ENCODE results near the gene KDM6A. TPM values are rescaled to one million over a fixed set of nuclear protein-coding genes. Genes with fewer than 3 reads are reported as not detected.
"Not testable (repeated sequence)": the region's sequence is repeated elsewhere in the genome, so short reads cannot be mapped to it uniquely, and the experiment has no call there.

KDM6A gene
- 26.0 and 30.3 TPM in 2 replicates for total RNA-seq

DNA sequence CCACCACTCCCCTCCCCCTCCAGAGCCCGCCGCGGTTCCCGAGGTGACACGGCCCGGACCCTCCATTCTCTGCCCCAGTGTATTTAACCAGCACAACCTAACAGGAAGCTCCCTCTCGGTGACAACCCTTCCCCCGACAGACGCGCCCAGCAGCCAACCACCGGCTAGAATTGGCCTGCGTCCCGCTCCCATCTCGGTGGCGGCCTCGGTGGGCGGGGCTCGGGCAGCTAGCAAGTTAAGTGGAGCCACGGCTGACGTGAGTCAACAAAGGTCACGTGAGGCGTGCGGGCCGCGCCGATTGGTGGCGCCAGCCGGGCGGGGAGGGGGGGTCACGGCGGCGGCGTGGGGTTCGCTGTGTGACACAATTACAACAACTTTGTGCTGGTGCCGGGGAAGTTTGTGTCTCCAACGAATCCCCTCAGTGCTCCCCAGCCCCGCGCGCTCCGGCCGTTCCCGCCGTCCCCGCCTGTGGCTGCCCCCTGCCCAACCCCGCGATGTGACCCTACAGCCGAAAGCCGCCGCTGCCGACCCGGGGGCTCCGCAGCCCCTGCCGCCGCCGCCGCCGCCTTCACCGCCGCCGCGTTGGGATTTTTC, at the start of gene KDM6A:
Gene KDM6A, plus strand, starts transcription at position 368 of the 594 bp plus-strand sequence. CDS start 364 bp downstream, outside the sequence.
- intact Hi-C loops (cut with micrococcal nuclease): loop anchor here (2.0 to 5.0 kb wide), 7 partner anchors 264 to 916 kb away; partner anchors contain the start of gene FUNDC1

DNA sequence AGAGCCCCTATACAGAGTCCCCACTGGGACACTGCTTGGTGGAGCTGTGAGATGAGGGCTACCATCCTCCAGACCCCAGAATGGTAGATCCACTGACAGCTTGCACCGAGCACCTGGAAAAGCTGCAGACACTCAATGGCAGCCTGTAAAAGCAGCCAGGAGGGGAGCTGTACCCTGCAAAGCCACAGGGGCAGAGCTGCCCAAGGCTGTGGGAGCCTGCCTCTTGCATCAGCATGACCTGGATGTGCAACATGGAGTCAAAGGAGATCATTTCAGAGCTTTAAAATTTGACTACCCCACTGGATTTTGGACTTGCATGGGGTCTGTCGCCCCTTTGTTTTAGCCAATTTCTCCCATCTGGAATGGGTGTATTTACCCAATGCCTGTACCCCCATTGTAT, 49.8 kb upstream of the KDM6A start:
- intact Hi-C loops (cut with micrococcal nuclease): not testable (repeated sequence)

DNA sequence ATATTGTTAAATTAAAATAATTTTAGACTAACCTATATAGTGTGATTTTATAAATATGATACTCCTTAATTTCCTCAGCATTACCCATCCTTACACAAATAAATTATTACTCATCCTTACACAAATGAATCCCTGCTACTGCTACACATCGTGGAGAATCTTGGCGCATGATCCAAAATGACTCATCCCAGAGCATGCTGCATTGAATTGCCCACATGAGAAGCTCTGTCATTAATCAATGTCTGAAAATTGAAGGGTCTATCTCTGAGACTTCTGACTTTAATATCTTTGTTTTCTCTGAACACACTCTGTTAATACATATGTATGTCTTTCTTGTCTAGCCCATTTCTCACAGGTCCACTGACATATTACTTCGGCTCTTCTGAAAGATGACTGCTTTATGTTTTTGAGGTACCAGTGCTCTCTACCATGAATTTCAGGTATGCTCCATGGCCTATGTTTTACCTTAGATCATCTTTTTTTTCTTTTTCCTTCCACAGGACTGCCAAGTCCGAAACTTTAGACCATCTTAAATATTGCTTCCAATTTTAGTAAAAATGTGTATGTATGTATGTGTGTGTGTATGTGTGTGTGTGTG, 44.9 kb upstream of the KDM6A start:
- intact Hi-C loops (cut with micrococcal nuclease): no loop called here

DNA sequence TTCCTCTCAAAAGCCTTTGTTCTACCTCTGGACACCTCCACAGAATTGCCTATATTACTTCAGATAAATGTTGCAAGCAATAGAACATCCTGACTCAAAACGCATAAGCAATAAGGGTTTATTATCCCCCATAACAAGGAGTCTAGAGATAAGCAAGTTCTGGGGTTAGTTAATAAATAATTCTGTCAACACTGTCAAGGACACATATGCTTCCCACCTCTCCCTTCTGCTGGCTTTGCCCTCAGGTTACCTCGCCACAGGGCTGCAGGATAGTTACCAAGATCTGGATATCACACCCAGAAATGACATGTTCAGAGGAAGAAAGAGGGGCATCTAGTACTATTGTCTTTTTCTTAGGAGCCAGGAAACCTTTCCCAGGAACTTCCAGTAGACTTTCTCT, 43.2 kb upstream of the KDM6A start:
- intact Hi-C loops (cut with micrococcal nuclease): no loop called here

DNA sequence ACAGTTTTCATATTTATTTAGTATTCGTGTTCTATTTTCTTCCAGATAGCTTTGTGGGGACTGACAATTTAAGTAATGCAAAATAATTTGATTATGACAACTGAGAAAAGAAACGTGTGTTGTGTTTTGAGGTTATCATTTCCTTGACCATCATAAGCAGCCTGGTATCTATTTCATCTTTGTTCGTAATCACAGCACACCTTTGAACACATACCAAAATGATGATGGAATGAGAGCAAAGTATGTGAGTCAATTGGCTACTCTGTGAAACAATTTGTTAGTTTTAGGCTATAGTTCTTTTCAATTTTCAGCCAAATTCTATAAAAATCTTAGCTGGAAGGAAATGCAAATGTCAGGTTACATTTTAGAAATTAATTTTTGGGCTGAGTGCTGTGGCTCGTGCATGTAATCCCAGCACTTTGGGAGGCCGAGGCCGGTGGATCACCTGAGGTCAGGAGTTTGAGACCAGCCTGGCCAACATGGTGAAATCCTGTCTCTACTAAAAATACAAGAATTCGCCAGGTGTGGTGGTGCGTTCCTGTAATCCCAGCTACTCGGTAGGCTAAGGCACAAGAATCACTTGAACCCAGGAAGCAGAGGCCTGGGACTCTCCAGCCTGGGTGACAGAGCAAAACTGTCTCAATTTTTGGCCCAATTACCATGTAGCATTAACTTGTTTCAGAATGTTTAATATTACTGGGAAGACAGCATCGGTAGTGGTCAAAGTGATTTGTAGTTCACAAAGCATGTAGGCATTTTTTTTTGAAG, 30.3 kb upstream of the KDM6A start:
- intact Hi-C loops (cut with micrococcal nuclease): no loop called here

DNA sequence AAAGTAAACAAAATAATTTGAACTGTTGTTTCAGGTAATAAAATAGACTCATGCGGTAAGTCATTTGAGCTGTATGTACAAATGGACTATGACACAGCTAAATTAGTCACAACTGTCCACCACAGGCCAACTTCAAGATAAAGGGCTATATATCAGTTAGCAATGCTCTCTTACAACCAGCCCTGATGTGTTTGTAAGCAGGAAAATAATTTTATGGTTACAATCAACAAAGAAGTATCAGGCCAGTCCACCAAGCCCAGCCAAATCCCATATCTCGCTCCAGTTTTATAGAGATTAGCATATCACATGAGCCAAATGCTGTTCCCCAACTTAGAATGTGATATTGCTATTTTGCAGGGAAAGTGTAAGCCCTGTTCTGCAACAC, 29.7 kb upstream of the KDM6A start:
- intact Hi-C loops (cut with micrococcal nuclease): no loop called here

DNA sequence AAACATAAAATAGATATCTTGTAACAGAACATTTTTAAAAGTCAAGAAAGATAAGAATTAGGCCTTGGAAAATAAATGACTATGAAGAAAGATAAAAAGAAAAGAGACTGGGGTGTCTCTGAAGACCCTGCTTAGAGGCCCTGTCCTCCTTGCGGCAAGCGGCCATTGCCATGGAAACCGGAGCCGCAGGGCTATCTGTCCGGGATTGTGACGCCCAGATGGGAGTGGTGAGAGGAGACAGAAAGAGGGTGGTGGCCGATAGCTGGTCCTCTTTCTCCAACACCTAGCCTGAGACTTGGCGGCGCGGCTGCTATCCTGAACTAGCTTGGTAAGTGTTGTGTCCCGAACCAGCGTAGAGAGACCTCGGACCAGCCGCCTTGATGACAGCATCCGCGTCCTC, 29.2 kb upstream of the KDM6A start, which contains the start of gene DUSP21:
Gene DUSP21, plus strand, starts transcription at position 269 of the 400 bp plus-strand sequence. Its CDS starts 112 bp downstream, at position 381.
- intact Hi-C loops (cut with micrococcal nuclease): no loop called here

DNA sequence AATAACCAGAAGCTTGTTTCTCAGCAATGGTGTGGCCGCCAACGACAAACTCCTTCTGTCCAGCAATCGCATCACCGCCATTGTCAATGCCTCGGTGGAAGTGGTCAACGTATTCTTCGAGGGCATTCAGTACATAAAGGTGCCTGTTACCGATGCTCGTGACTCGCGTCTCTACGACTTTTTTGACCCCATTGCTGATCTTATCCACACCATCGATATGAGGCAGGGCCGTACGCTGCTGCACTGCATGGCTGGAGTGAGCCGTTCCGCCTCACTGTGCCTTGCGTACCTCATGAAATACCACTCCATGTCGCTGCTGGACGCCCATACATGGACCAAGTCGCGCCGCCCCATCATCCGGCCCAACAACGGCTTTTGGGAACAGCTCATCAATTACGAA, 28.8 kb upstream of the KDM6A start:
- intact Hi-C loops (cut with micrococcal nuclease): no loop called here

DNA sequence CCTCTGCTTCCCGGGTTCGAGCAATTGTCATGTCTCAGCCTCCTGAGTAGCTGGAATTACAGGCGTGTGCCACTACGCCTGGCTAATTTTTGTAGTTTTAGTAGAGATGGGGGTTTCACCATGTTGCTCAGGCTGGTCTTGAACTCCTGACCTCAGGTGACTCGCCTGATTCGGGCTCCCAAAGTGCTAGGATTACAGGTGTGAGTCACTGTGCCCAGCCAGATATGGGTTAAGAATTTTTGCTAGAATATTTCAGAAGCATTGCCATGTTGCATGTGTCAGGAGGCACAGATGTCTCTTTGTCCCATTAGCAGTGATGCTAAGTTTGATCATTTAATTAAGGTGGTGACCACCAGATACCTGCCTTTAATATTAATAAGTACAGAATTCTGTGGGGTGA, 22.1 kb upstream of the KDM6A start:
- intact Hi-C loops (cut with micrococcal nuclease): not testable (repeated sequence)

DNA sequence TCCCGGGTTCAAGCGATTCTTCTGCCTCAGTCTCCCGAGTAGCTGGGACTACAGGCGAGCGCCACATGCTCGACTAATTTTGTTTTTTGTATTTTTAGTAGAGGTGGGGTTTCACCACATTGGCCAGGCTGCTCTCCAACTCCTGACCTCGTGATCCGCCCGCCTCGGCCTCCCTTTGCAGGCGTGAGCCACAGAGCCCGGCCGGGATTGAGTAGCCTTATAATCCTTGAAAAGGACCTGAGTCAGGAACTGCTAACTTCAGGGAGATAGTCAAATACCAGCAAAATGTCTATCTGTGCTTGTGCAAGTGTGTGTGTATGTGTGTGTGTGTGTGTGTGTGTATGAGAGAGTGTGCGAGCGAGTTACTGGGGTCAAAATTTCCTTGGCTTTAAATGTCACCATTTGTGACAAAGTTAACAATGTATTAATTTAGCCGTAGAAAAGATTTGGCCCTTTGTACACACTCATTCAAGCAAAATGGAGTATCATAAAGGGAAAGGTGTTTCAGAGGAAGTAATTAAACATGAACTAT, 1.8 kb upstream of the KDM6A start:
- intact Hi-C loops (cut with micrococcal nuclease): loop anchor here (5.0 kb wide), 5 partner anchors 266 to 914 kb away; no protein-coding TSS in a partner anchor

DNA sequence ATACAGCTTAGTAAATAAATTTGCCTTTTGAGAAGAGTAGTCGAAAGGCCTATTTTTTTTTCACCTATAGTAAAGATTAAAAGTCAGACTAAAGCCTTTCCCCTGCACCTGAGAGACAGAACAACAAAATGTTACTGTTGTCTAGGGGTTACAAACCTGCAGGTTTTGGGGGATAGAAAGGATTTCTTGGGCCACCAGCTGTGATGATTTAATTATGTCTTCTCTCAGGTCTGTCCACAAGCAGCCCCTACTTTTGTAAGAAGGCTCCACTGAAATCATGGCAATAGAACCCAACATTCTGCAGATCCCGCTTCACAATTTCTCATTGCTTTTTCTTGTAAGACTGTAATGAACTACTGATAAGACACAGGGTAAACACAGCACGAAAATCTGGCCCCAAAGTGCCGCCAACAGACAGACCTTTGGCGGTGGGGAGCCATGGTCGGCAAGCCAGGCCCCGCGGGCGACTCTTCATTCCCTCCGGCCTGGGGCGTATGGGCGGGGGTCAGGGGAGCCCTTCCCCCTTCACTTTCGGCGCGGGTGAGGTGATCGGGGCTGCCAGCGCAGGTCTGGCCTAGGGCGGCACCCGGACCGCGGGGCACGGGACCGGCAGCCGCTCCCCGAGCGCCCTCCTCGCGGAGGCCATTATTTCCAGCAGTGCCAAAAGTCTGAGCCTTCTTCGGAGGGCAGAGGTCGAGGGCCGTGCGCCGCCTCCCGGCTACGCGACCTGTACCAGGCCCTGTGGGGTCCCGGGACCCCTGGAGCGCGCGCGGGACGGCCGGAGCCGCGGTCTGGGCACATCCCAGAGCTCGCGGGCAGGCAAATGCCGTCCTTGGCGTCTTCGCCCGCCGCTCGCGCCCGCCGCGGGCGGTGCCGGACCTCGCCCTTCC, 812 bp upstream of the KDM6A start:
- intact Hi-C loops (cut with micrococcal nuclease): loop anchor here (2.0 to 5.0 kb wide), 7 partner anchors 265 to 915 kb away; partner anchors contain the start of gene FUNDC1

DNA sequence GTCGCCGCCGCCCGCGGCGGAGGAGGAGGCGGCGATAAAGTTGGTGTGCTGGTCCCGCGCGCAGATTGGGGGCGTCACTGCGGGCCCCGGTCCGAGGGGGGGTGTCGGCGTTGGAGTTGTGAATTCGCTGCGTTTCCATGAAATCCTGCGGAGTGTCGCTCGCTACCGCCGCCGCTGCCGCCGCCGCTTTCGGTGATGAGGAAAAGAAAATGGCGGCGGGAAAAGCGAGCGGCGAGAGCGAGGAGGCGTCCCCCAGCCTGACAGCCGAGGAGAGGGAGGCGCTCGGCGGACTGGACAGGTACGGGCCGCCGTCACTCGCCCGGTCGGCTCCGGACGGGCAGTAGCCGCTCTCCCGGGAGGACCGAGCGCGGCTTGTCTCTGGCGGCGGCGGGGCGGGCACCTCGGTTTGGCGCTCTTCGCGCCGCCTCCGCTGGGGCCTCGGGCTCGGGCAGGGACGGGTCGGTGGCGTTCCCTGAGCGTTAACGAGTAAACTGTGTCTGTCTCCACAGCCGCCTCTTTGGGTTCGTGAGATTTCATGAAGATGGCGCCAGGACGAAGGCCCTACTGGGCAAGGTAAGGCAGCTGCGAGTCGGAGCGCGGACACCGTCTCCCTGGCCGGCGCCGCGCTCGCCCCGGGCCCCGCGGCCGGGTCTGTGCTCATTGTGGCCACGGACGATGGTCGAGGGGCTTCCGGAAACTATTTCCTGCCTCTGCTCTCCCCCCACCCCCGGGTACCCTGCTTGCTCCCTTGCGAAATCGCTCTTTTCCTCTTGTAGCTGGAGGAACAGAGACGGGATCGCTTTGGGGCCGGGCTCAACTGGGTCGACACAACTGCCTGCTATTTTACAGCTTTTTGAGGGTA, 658 bp downstream of the KDM6A start:
- intact Hi-C loops (cut with micrococcal nuclease): loop anchor here (1.0 to 5.0 kb wide), 11 partner anchors 25 to 916 kb away; partner anchors contain the start of gene FUNDC1

DNA sequence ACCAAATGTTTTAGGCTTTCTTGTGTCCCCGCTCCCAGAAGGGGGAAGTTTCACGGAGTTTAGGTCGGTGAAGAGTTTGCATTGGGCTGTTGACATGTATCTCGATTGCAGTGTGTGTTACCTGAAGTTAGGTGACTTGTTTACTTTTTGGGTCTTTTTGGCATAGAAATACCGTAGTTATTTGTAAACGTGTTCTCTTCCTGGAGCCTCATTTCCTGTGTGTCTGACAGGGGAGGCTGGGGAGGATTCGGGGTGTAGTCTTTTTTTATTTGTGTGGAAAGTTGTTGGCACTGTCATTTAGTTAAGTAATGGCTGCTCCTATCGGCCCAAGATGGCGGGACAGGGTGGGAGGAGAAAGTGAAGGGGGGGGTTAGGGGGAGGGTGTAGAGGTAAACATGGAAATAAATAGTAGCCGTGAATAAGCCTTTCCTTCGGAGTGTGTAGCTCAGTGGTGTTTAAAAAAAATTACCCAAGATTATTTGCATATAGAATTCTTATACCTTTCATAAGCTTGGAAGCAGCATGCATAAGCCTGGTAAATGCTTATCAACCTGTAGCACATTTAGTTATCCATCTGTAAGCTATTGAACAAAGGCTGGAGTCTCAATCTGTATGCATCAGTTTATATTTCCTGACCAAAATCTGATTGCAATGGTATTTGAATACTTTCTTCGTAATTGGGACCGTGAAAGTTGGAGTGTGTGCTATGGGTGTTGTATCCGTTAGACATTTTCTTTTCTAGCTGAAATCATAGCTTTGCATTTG, 1.6 kb downstream of the KDM6A start:
- intact Hi-C loops (cut with micrococcal nuclease): loop anchor here (1.0 to 5.0 kb wide), 9 partner anchors 24 to 917 kb away; no protein-coding TSS in a partner anchor

DNA sequence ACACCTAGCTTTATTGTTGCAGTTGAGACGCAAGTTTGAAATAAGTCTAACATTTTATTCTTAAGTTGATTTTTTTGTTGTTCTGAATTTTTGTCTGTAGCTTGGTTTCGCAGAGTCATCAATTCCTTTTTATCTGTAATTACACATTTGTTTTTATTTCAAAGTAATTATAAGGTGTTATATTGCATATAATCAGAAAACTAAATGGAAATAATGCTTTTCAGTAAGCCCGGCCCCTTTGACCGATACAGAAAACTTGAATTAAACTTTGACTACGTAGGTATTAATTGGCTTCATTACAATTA, 2.1 kb downstream of the KDM6A start:
- intact Hi-C loops (cut with micrococcal nuclease): loop anchor here (2.0 kb wide), 3 partner anchors 24 to 124 kb away; no protein-coding TSS in a partner anchor

DNA sequence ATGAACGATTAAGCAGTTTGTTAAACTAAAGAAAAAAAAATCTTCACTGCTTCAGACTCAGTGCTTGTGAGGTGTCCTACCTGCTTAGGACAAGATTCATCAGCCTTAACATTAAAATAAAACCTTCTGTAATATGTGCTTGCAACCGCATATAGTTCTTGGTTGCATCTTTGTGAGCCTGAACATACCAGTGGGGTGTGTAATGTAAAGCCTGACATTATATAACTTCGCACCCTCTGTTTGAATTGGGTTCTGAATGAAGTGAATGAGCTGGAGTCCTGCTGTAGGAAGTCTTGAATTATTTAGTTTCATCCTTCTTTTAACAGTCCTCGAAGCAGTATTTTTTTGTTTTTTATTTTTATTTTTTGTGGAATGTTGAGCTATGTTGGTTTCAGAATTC, 3.1 kb downstream of the KDM6A start:
- intact Hi-C loops (cut with micrococcal nuclease): no loop called here

DNA sequence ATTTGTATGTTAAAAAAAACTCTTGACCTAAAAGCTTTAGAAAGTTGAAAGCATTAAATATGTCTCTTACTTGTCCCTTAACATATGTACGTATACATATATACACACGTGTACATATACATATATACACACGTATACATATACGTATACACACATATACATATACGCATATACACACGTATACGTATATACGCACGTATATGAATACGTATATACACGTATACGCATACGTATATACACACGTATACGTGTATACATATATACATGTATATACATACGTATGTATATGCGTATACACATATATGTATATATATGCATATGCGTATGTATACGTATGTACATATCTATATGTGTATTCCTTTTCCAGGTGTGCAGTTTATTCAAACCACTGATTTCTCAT, 3.8 kb downstream of the KDM6A start:
- intact Hi-C loops (cut with micrococcal nuclease): no loop called here

DNA sequence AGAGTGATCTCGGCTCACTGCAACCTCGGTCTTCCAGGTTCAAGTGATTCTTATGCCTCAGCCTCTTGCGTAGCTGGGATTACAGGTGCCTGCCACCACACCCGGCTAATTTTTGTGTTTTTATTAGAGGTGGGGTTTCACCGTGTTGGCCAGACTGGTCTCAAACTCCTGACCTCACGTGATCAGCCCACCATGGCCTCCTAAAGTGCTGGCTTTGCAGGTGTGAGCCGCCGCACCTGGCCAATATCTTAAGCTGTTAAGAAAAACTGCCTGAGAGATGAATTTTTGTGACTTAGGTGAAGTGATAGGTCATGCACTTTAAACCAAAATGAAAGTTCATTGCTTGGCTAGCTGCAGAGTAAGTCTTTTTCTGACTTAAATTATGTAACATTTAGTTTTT, 5.8 kb downstream of the KDM6A start:
- intact Hi-C loops (cut with micrococcal nuclease): no loop called here

DNA sequence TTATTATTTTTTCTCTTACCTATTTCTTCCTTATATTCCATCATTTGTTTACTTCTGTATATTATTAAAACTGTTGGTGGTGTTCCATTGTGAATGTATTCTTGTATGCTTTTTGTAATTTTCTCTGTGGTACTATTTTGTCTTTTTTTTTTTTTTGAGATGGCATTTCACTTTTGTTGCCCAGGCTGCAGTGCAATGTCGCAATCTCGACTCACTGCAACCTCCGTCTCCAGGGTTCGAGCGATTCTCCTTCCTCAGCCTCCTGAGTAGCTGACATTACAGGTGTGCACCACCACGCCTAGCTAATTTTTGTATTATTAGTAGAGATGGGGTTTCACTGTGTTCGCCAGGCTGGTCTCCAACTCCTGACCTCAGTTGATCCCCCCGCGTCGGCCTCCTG, 8.6 kb downstream of the KDM6A start:
- intact Hi-C loops (cut with micrococcal nuclease): no loop called here

DNA sequence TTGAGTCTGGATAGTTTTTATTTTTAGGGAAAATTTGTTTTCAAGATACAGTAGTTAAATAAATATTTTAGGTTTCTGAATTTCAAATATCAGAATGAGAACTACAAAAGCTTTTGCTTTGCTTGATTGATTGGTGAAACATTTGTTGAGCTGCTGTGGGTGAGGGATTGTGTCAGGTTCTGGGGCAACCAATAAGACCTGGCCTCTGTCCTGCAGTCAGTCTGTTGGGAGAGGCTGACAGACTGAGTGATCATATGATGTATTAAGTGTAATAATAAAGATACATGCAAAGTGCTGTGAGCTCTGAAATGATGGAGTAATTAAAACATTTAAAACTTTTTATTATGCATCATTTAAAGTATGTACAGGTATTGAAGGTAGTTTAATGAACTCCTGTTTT, 9.6 kb downstream of the KDM6A start:
- intact Hi-C loops (cut with micrococcal nuclease): no loop called here
